GM18858 (cell line): ENCODE measurements around the gene KTN1.

Experiments
- ATAC-seq: cut with Tn5 transposase; IDR thresholded peaks from one replicate; pipeline ENCODE4 v1.9.1; 2021; ENCODE audit not compliant: unreplicated experiment

The KTN1 gene

DNA sequence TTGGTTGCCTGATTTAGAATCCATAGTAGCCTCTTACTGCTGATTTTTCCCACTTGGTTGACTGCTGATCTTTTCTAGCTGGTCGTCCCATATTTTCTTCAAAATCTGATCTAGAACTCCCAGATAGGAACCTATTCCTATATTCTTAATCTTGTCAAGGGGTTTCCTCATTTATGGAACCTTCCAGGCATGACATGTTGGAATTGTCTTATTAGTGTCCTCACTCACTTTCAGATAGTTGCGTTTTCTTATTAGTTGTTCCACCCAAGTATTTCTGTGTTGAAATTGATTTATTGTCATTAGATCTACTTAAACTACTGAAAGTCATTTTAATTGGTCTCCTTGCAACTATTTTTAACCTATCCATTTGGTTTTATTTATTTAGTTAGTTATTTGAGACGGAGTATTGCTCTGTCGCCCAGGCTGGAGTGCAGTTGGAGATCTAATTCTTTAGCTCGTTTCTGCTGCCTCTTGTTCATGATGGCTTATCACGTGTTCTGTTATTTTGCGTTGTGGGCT, 25.0 kb downstream of the KTN1 start:
- ATAC-seq = no peak

DNA sequence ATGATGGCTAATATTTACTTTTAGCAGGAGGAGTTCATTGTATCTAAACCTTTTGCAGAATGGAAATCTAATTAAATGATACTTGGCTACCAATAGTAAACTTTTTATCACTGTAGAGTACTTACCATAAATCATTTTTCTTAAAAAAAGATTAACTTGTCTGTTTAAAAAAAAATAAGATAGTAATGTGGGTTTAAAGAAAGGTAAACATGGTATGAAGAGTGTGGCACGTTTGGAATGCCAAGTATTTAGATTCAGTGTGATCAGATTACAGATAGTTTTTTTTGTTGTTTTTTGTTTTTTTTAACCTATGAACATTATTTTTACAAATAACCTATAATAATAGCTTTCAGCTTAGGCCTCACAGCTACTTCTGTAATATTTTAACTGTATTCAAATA, 25.8 kb downstream of the KTN1 start:
- no peak for ATAC-seq

GRCh38 chr14:55607386-55607785, 27.4 kb downstream of the KTN1 start:
- no peak for ATAC-seq

DNA sequence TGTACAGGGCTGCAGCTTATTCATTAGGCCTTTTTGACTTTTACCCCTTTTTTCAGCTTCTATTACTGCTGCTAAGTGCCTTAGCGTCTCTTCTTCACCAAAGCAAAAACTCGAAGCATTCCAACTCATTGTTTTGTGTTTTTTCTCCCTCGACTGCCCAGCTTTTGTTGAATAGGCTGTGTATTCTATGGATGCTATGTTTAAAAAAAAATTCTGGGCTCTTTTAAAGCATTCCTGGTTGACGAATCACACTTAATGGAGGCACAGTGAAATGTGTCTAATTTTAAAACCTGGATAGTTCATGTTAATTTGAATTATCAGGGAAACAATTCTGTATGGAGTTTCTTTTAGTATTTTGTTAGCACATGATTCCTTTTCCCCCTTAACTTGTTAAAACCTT, 29.7 kb downstream of the KTN1 start:
- ATAC-seq = no peak

DNA sequence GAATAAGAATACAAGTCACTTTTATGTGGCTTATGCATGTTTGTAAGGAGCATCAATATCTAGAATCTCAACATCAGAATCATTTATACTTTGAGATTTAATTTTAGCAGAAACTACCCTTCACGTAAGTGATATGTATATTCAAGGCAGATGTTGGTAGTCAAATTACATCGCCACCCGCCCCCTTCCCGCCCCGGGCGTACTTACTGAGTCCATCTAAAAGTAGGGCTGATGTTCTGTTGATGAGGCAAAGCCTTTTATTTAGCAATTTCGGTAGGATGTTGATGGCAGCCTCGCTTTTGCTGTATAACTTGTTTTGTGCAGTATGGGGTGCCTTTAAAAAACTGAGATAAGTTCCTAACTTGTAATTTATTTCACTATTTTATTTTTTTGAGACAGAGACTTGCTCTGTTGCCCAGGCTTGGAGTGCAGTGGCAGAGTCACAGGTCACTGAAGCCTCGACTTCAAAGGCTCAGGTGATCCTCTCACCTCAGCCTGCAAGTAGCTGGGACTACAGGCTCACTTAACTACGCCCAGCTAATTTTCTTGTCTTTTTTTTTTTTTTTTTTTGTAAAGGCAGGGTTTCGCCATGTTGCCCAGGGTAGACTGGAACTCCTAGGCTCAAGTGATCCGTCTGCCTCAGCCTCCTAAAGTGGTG, 30.8 kb downstream of the KTN1 start:
- ATAC-seq = no peak

DNA sequence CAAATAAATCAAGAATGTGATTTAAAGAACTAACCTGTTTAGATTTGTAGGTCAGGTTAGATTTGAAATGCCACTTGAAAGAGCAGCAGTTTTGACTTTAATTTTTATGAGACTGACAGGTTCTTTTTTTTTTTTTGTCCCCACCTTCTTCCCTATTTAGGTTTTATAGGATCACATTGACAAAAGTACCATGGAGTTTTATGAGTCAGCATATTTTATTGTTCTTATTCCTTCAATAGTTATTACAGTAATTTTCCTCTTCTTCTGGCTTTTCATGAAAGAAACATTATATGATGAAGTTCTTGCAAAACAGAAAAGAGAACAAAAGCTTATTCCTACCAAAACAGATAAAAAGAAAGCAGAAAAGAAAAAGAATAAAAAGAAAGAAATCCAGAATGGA, 31.9 kb downstream of the KTN1 start:
- no peak for ATAC-seq

- no peak for ATAC-seq
These were observed 34.3 kb downstream of the KTN1 start for GRCh38 chr14:55614304-55614703.

- no peak for ATAC-seq
These were observed 40.3 kb downstream of the KTN1 start for GRCh38 chr14:55620277-55620676.

- no peak for ATAC-seq
These were observed 41.0 kb downstream of the KTN1 start for GRCh38 chr14:55620981-55621380.

GRCh38 chr14:55621391-55621790, 41.4 kb downstream of the KTN1 start:
- no peak for ATAC-seq

DNA sequence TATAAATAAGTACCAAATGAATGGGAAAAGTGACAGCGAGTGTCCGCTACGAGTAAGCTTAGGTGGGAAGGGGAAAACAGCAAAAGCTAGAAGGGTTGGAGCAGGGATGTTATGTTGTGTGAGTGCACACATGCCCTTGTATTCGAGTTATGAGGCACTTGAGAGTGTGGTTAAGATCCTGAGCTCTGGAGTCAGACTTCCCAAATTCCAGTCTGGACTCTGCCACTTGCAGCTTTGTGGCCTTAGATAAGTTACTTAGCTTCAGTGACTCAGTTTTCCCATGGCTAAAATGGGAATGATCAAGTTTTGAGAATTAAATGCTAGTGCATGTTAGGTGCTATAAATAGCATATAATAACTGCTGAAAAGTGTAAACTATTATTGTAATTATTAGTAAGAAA, 44.9 kb downstream of the KTN1 start:
- no peak for ATAC-seq

DNA sequence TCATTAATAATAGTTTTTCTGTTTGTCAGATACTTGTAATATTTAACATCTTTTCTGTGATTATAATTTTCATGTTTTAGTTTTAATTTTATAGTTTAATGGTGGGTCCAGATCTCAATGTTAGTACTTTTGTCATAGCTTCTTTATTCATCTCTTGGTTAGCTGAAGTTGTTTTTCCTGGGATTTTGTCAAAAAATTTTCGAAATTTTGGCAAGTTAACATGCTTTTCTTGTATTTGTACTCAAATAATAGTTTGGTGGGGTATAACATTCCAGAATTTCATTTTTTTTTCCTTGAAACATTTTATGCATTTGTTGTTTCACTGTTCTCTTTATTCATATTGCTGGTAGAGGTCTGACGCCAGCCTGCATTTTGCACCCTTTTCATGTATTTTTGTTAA, 45.5 kb downstream of the KTN1 start:
- no peak for ATAC-seq

GRCh38 chr14:55626131-55626530, 46.1 kb downstream of the KTN1 start:
- no peak for ATAC-seq

DNA sequence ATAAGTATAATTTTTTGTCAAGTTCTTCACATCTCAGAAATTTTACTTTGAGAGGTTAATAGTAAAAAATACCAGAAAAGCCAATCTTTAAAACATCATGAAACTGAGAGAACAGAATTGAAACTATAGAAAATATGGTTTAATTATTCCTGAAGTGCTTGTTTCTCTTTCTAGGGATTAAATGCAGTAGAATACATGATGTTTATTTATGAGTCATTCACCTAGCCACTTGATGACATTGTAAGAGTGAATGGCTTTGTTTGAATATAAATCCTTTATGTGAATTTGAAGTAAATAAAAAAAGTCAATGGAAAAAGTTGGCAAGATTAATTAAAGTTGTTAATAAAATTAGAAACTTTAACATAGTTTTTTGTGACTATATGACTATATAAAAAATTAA, 48.4 kb downstream of the KTN1 start:
- ATAC-seq = no peak

DNA sequence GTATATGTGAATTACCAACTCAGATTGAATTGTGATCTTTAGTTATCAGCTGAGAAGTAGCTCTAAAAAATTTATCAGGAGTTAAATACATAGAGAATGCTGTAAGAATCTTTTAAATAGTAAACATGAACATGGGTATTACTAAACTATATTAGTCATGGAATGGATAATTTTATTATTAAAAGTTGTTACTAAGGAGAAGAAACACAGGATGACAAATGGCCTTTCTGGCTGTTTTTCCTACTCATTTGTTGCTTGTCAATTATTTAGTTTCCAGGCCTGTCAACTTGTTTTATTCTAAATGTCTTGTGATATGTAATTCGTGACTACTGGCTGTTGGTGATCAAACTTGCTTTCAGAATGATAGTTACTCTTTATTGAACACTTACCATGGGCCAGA, 58.7 kb downstream of the KTN1 start:
- no peak for ATAC-seq

- no peak for ATAC-seq
These were observed 61.3 kb downstream of the KTN1 start for GRCh38 chr14:55641290-55641689.

GRCh38 chr14:55641954-55642353, 61.9 kb downstream of the KTN1 start:
- ATAC-seq = no peak

GRCh38 chr14:55645145-55645544, 65.1 kb downstream of the KTN1 start:
- ATAC-seq = no peak

- no peak for ATAC-seq
These were observed 66.1 kb downstream of the KTN1 start for GRCh38 chr14:55645845-55646832.

- ATAC-seq = no peak
These were observed 71.0 kb downstream of the KTN1 start for GRCh38 chr14:55650992-55651391.

DNA sequence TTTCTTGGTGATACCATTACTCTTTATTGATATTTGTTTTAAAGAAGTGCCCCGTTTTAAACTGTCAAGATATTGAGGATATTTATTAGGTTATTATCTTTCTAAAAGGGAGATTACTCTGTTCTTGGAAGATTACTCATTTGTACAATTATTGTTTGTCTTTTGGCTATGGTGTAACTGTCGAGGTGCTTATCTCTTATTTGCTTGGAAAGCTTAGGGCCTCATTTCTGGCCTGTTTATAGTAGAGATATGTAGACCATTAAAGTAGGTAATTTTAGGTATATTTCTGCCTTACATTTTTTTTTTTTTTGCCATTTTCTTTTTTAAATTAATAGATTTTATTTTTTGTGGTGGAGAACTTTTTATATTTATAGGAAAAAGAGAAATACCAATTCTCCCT, 74.2 kb downstream of the KTN1 start:
- ATAC-seq = no peak

DNA sequence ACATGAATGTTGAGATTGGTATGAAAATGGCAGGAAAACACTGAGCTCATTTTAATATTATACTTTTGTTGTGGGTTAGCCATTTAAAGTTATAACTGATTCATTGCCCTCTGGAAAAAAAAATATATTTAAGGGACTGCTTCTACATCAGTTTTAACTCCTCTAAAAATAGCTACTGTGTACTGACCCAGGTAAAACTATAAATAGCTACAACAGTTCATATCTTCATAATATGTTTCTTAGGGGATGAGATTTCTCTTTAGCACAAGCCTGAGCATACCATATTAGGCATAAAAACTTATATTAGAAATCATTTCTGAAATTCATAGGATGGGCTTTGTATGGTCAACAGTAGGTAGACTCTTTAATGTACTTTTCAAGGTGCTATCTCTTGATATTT, 81.0 kb downstream of the KTN1 start:
- ATAC-seq = no peak
